SK-N-SH (cell line): ENCODE data around the gene LCE7A. TPM values are rescaled to one million over a fixed set of nuclear protein-coding genes. Genes with fewer than 3 reads are reported as not detected.

Experiments
- CTCF ChIA-PET: fragments of 300-600, 350-600 bp; formaldehyde crosslinking; extraction: SDS; loops from one replicate; lab custom pipeline; 2021; lab: Yijun Ruan, JAX
- POLR2A ChIA-PET: fragments of 350-600 bp; sonication (Branson Sonifier 250); formaldehyde crosslinking; extraction: SDS; loops from one replicate; lab custom pipeline; 2020; ENCODE audit warnings: antibody characterized with exemption, inconsistent platforms; lab: Yijun Ruan, JAX
- DNase-seq: peaks from one replicate; pipeline ENCODE4 v3.0.0; 2012
- H2AFZ ChIP-seq: fragments of 200-600 bp; sonication (generic); 2 replicates; pipeline ENCODE4 v1.8.1; 2016; ENCODE audit warnings: antibody characterized with exemption, mild to moderate bottlenecking, low read depth
- H3F3A ChIP-seq: fragments of 200-600 bp; sonication (generic); replicated peaks from 2 replicates; pipeline ENCODE3; 2016; ENCODE audit warnings: antibody characterized with exemption, mild to moderate bottlenecking; ENCODE audit not compliant: insufficient read depth
- H3K27ac ChIP-seq, 2 experiments: fragments of 200-500 bp in 1 of 2; fragments of 200-600 bp in 1 of 2; sonication (Bioruptor generic) in 1 of 2; sonication (generic), shearing (Covaris generic) in 1 of 2; 2 replicates each; pipeline versions ENCODE4 v1.5.1 to v1.6.1; 2014 to 2016; ENCODE audit warnings: low read depth in 2 of 2, inconsistent platforms in 1 of 2, low read length in 1 of 2, mild to moderate bottlenecking in 1 of 2, mixed read lengths in 1 of 2
- H3K27me3 ChIP-seq: fragments of 200-600 bp; sonication (generic), shearing (Covaris generic); 2 replicates; pipeline ENCODE4 v1.6.1; 2016; ENCODE audit warnings: mixed run types; ENCODE audit not compliant: insufficient read depth
- H3K36me3 ChIP-seq, 2 experiments: fragments of 200-500 bp in 1 of 2; fragments of 200-600 bp in 1 of 2; sonication (Bioruptor generic) in 1 of 2; sonication (generic) in 1 of 2; replicated peaks in 1 of 2; 2 replicates each; pipeline versions ENCODE3 to v1.5.1; 2014 to 2016; ENCODE audit warnings: low read length in 1 of 2, mild to moderate bottlenecking in 1 of 2; ENCODE audit not compliant: insufficient read depth in 2 of 2, control insufficient read depth in 1 of 2
- H3K4me1 ChIP-seq, 2 experiments: fragments of 200-500 bp in 1 of 2; fragments of 200-600 bp in 1 of 2; sonication (Bioruptor generic) in 1 of 2; sonication (generic), shearing (Covaris generic) in 1 of 2; 2 replicates each; pipeline versions ENCODE4 v1.5.1 to v1.6.1; 2014 to 2016; ENCODE audit warnings: low read depth in 1 of 2, low read length in 1 of 2, mixed run types in 1 of 2; ENCODE audit not compliant: insufficient read depth in 2 of 2, control insufficient read depth in 1 of 2
- H3K4me2 ChIP-seq: fragments of 200-600 bp; sonication (generic), shearing (Covaris generic); 2 replicates; pipeline ENCODE4 v1.6.1; 2017; ENCODE audit warnings: mixed run types
- H3K4me3 ChIP-seq, 2 experiments: fragments of 200-500 bp in 1 of 2; fragments of 200-600 bp in 1 of 2; sonication (Bioruptor generic) in 1 of 2; sonication (generic), shearing (Covaris generic) in 1 of 2; 2 replicates each; pipeline versions ENCODE4 v1.5.1 to v1.8.1; 2014 to 2016; ENCODE audit warnings: low read depth in 2 of 2, inconsistent platforms in 1 of 2, low read length in 1 of 2, mild to moderate bottlenecking in 1 of 2, mixed read lengths in 1 of 2, moderate library complexity in 1 of 2
- H3K79me2 ChIP-seq: fragments of 200-600 bp; sonication (generic); 2 replicates; pipeline ENCODE4 v1.8.1; 2017; ENCODE audit warnings: mild to moderate bottlenecking; ENCODE audit not compliant: insufficient read depth
- H3K9ac ChIP-seq: fragments of 200-600 bp; sonication (generic); 2 replicates; pipeline ENCODE4 v1.6.1; 2017; ENCODE audit warnings: mixed run types
- H3K9me2 ChIP-seq: fragments of 200-600 bp; sonication (generic); 2 replicates; pipeline ENCODE4 v1.6.1; 2017; ENCODE audit warnings: mixed run types
- H3K9me3 ChIP-seq: fragments of 200-600 bp; sonication (generic); 2 replicates; pipeline ENCODE4 v1.6.1; 2017; ENCODE audit warnings: mixed run types, mild to moderate bottlenecking, moderate library complexity
- H4K20me1 ChIP-seq: fragments of 200-600 bp; sonication (generic); 2 replicates; pipeline ENCODE4 v1.6.1; 2017; ENCODE audit warnings: mild to moderate bottlenecking, mixed run types; ENCODE audit not compliant: insufficient read depth
- EP300 ChIP-seq, 2 experiments: IDR thresholded peaks; 2 replicates each; pipeline versions ENCODE4 v1.4.0 to v1.6.1; 2012; ENCODE audit warnings: borderline replicate concordance in 1 of 2, low read depth in 1 of 2, low read length in 1 of 2
- EZH2phosphoT487 ChIP-seq: fragments of 200-600 bp; sonication (generic); IDR thresholded peaks from 2 replicates; pipeline ENCODE4 v1.6.1; 2017; ENCODE audit warnings: low read depth, mixed run types, mild to moderate bottlenecking, antibody characterized with exemption, moderate library complexity, borderline replicate concordance
- FOSL2 ChIP-seq: IDR thresholded peaks from 2 replicates; pipeline ENCODE4 v1.4.0; 2012; ENCODE audit warnings: low read depth, mild to moderate bottlenecking, moderate library complexity, borderline replicate concordance
- GABPA ChIP-seq: IDR thresholded peaks from 2 replicates; pipeline ENCODE4 v1.4.0; 2012; ENCODE audit warnings: low read depth, mild to moderate bottlenecking
- JUND ChIP-seq: IDR thresholded peaks from 2 replicates; pipeline ENCODE4 v1.4.0; 2012
- MAX ChIP-seq: IDR thresholded peaks from 2 replicates; pipeline ENCODE4 v1.4.0; 2012; ENCODE audit warnings: low read depth
- MEF2A ChIP-seq: IDR thresholded peaks from 2 replicates; pipeline ENCODE4 v1.4.0; 2012; ENCODE audit warnings: low read depth, borderline replicate concordance
- MXI1 ChIP-seq: IDR thresholded peaks from 2 replicates; pipeline ENCODE4 v1.6.1; 2012; ENCODE audit warnings: mild to moderate bottlenecking, low read depth, low read length, improper control_type of control experiment
- NFIC ChIP-seq: IDR thresholded peaks from 2 replicates; pipeline ENCODE4 v1.4.0; 2012; ENCODE audit warnings: borderline replicate concordance
- NRF1 ChIP-seq: IDR thresholded peaks from 2 replicates; pipeline ENCODE4 v1.6.1; 2012; ENCODE audit warnings: low read depth, mild to moderate bottlenecking, low read length
- PBX3 ChIP-seq: IDR thresholded peaks from 2 replicates; pipeline ENCODE4; 2012
- POLR2AphosphoS5 ChIP-seq: IDR thresholded peaks from 2 replicates; pipeline ENCODE4 v1.6.1; 2012; ENCODE audit warnings: low read depth, low read length
- REST ChIP-seq: IDR thresholded peaks from 2 replicates; pipeline ENCODE4 v1.6.1; 2012; ENCODE audit warnings: mild to moderate bottlenecking, low read depth, low read length, moderate library complexity
- SIN3A ChIP-seq: IDR thresholded peaks from 2 replicates; pipeline ENCODE4 v1.6.1; 2012; ENCODE audit warnings: low read depth, mild to moderate bottlenecking, low read length, moderate library complexity, borderline replicate concordance
- TAF1 ChIP-seq: IDR thresholded peaks from 2 replicates; pipeline ENCODE4 v1.6.1; 2012; ENCODE audit warnings: low read depth, mild to moderate bottlenecking, low read length, moderate library complexity, borderline replicate concordance
- TCF12 ChIP-seq: IDR thresholded peaks from 2 replicates; pipeline ENCODE4 v1.4.0; 2012
- TEAD4 ChIP-seq: IDR thresholded peaks from 2 replicates; pipeline ENCODE4 v1.4.0; 2012; ENCODE audit warnings: mild to moderate bottlenecking, borderline replicate concordance; ENCODE audit not compliant: insufficient read depth
- YY1 ChIP-seq: IDR thresholded peaks from 2 replicates; pipeline ENCODE4 v1.4.0; 2012; ENCODE audit warnings: low read depth, mild to moderate bottlenecking
- WGBS: methylation state at CpG from one replicate; pipeline ENCODE4 v1.1.6; 2017; ENCODE audit warnings: low lambda C conversion rate; 5-methylcytosine and 5-hydroxymethylcytosine counted together
- polyA plus RNA-seq, 3 experiments: library from polyadenylated mRNA; depleted of rRNA; stranded (reverse); fragments of >200 nt; gene quantifications; 2 replicates each; pipeline ENCODE4 v1.2.3, GENCODE V29; 2012
- TF ChIP-seq, protein P1 (sequence below): IDR thresholded peaks from 2 replicates; pipeline ENCODE4 v1.4.0; 2012; ENCODE audit warnings: low read depth, borderline replicate concordance
- TF ChIP-seq, protein P2 (sequence below): fragments of 150-350 bp; IDR thresholded peaks from 2 replicates; pipeline ENCODE4 v1.6.1; 2017; ENCODE audit warnings: antibody characterized with exemption, low read length, low read depth, borderline replicate concordance

The LCE7A gene
- polyA plus RNA-seq, 1 of the 3 experiments (the other 2 are of a cell fraction), result not detected

DNA sequence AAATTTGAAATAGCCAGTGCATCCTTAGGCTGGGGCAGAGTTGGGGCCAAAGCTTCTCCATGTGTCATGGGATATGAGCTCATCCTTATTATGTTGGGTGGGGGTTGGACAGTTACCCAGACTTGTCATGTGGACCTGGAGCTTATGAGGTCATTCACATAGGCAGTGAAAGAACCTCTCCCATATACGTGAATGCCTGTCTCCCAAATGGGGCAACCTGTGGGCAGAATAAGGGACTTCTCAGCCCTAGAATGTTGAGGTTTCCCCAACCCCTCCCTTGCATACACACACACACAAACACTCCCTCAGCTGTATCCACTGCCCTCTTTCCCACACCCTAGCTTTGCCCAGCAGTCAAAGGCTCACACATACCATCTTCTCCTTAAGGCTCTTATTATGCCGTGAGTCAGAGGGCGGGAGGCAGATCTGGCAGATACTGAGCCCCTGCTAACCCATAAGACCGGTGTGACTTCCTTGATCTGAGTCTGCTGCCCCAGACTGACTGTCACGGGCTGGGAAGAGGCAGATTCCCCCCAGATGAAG is 46.3 kb downstream of the LCE7A start (continued):
- TF ChIP-seq TEAD4, result peak; percentile 58; the same call in 1 of the 2 replicates
- TF ChIP-seq JUND, result peak; percentile 78
- peak; percentile 74 for TF ChIP-seq TCF12
- TF ChIP-seq NFIC, result peak; percentile 74
- TF ChIP-seq, protein P1, sequence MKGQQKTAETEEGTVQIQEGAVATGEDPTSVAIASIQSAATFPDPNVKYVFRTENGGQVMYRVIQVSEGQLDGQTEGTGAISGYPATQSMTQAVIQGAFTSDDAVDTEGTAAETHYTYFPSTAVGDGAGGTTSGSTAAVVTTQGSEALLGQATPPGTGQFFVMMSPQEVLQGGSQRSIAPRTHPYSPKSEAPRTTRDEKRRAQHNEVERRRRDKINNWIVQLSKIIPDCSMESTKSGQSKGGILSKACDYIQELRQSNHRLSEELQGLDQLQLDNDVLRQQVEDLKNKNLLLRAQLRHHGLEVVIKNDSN, result peak; percentile 18; the same call in 1 of the 2 replicates
- TF ChIP-seq MAX, result peak; percentile 54
- TF ChIP-seq EZH2phosphoT487, result no peak
- TF ChIP-seq, protein P2, sequence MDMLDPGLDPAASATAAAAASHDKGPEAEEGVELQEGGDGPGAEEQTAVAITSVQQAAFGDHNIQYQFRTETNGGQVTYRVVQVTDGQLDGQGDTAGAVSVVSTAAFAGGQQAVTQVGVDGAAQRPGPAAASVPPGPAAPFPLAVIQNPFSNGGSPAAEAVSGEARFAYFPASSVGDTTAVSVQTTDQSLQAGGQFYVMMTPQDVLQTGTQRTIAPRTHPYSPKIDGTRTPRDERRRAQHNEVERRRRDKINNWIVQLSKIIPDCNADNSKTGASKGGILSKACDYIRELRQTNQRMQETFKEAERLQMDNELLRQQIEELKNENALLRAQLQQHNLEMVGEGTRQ, result no peak
- peak; percentile 46; the same call in 1 of the 2 replicates for TF ChIP-seq SIN3A
- peak; percentile 74 for TF ChIP-seq FOSL2
- TF ChIP-seq EP300 (IDR thresholded peaks at IDR 0.05; ENCODE audit: borderline replicate concordance in 1 of 2, low read depth in 1 of 2, low read length in 1 of 2), result peak in 1 of 2 experiments; percentile 72; a peak in 1 of 4 replicates
- TF ChIP-seq NRF1, result no peak
- TF ChIP-seq MXI1, result no peak
- 0 out of 2 replicates have a peak, but pooled peaks have one; percentile 33 for TF ChIP-seq MEF2A

DNA sequence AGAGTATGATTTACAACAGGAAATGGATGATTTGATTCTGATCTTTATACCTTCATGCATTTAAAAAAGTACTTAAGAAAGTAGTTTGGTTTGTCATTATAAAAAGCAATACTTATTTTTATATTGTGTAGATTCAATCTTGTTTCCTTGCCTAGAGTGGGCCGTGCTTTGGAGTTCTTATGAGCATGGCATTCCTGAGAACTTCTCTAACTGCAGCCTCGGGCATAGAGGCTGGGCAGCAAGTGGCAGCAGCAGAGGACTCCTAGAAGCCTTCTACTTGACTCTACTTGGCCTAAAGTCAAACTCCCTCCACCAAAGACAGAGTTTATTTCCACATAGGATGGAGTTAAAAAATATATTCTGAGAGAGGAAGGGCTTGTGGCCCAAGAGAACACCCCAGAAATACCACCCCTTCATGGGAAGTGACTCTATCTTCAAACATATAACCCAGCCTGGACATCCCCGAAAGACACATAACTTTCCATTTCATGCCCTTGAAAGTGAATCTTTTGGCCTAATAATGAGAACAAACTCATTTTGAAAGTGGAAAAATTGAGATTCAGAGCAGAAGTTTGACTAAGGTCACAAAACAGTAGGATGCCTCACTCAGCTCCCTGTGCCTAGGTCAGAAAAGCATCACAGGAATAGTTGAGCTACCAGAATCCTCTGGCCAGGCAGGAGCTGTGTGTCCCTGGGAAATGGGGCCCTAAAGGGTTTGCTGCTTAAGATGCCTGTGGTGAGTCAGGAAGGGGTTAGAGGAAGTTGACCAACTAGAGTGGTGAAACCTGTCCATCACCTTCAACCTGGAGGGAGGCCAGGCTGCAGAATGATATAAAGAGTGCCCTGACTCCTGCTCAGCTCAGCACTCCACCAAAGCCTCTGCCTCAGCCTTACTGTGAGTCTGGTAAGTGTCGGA is 48.1 kb downstream of the LCE7A start, which contains the start of gene IVL:
Gene IVL (plus strand): TSS at position 861 of the 916 bp plus-strand sequence. CDS start 1,252 bp downstream, outside the sequence.
- Histone ChIP-seq H3K27me3 (no peaks in the 10 kb centered on the region), H3K36me3 (no peaks in the 10 kb centered on the region), H3K4me2 (peak within 1 kb of the TSS; percentile 61), H4K20me1 (no peaks in the 10 kb centered on the region), H3K27ac (peak within 1 kb of the TSS in 1 of 2 experiments; percentile 99; a peak in 2 of 4 replicates), H2AFZ (peak within 1 kb of the TSS; percentile 73), H3K9ac (peak within 1 kb of the TSS; percentile 71; the same call in 1 of the 2 replicates), H3K9me3 (no peaks in the 10 kb centered on the region), H3K4me1 (peaks cover 0 to 30% of the 10 kb centered on the region in 2 experiments; a peak in 2 of 4 replicates), H3K79me2 (no peaks in the 10 kb centered on the region), H3K4me3 (no peak within 1 kb of the TSS; a peak in 1 of 4 replicates), H3F3A (peaks cover 35% of the 10 kb centered on the region), H3K9me2 (no peaks in the 10 kb centered on the region)
- DNase-seq, result no peak
- TF ChIP-seq POLR2AphosphoS5 (no peak), FOSL2 (no peak), TAF1 (no peak), YY1 (no peak), PBX3 (peak; percentile 50; the same call in 1 of the 2 replicates), GABPA (no peak), REST (no peak)
- TF ChIP-seq, protein P1, result no peak
- ChIA-PET CTCF (no interaction called here), POLR2A (no interaction called here)
- WGBS, result 26% methylated on average over 4 of the region's 4 CpGs
